Nephron (organoid): ENCODE results near the gene BHLHA9.
"Not testable (repeated sequence)": the region's sequence is repeated elsewhere in the genome, so short reads cannot be mapped to it uniquely, and the experiment has no call there.

ENCODE experiments used
- H3K27ac Mint-ChIP-seq, 3 experiments: 2 replicates each; pipeline ENCODE4 v1.8.0; 2020; ENCODE audit warnings: mixed read lengths in 3 of 3, mild to moderate bottlenecking in 2 of 3, moderate library complexity in 1 of 3
- H3K27me3 Mint-ChIP-seq: 2 replicates; pipeline ENCODE4 v1.8.0; 2021; ENCODE audit warnings: low read depth, mild to moderate bottlenecking, moderate library complexity, mixed read lengths
- H3K36me3 Mint-ChIP-seq: 2 replicates; pipeline ENCODE4 v1.8.0; 2020; ENCODE audit warnings: low read depth, mixed read lengths
- H3K4me1 Mint-ChIP-seq: 2 replicates; pipeline ENCODE4 v1.8.0; 2020; ENCODE audit warnings: mixed read lengths
- H3K4me3 Mint-ChIP-seq, 3 experiments: 2 replicates each; pipeline ENCODE4 v1.8.0; 2020; ENCODE audit warnings: mild to moderate bottlenecking in 3 of 3, mixed read lengths in 3 of 3, moderate library complexity in 2 of 3
- H3K9me3 Mint-ChIP-seq: 2 replicates; pipeline ENCODE4 v1.8.0; 2020; ENCODE audit warnings: mixed read lengths
- CTCF ChIP-seq, 3 experiments: fragments of 200-600 bp; sonication (generic); IDR thresholded peaks; one replicate each; pipeline ENCODE4 v1.5.0; 2021; ENCODE audit warnings: antibody characterized with exemption in 3 of 3; ENCODE audit not compliant: unreplicated experiment in 3 of 3

BHLHA9 gene

GRCh38 chr17:1231456-1231855, 38.8 kb upstream of the BHLHA9 start:
- no peak for TF ChIP-seq CTCF (IDR thresholded peaks at IDR 0.05; ENCODE audit: unreplicated experiment in 3 of 3)
- Mint-ChIP-seq H3K4me1 (peaks cover 25% of the 10 kb centered on the region), H3K36me3 (no peaks in the 10 kb centered on the region), H3K27ac (no peak overlapping the region), H3K27me3 (peaks cover 72% of the 10 kb centered on the region), H3K4me3 (peak overlapping the region; percentile 36 to 69 (median 56)), H3K9me3 (no peaks in the 10 kb centered on the region)

- peaks cover 20% of the 10 kb centered on the region for H3K4me1 Mint-ChIP-seq
- no peak overlapping the region for H3K27ac Mint-ChIP-seq
These were observed 37.9 kb upstream of the BHLHA9 start for GRCh38 chr17:1232331-1232730.

GRCh38 chr17:1232786-1233185, 37.5 kb upstream of the BHLHA9 start:
- Mint-ChIP-seq H3K4me3 (peak overlapping the region in 1 of 3 experiments; percentile 58), H3K9me3 (no peaks in the 10 kb centered on the region), H3K4me1 (peaks cover 16% of the 10 kb centered on the region), H3K27ac (no peak overlapping the region), H3K27me3 (peaks cover 58% of the 10 kb centered on the region), H3K36me3 (no peaks in the 10 kb centered on the region)
- no peak for TF ChIP-seq CTCF (IDR thresholded peaks at IDR 0.05; ENCODE audit: unreplicated experiment in 3 of 3)

More at GRCh38 chr17:1232331-1232730, 37.9 kb upstream of the BHLHA9 start:
- H3K27me3 Mint-ChIP-seq = peaks cover 63% of the 10 kb centered on the region
- TF ChIP-seq CTCF (IDR thresholded peaks at IDR 0.05; ENCODE audit: unreplicated experiment in 3 of 3) = no peak
- no peaks in the 10 kb centered on the region for H3K9me3 Mint-ChIP-seq
- H3K4me3 Mint-ChIP-seq = peak overlapping the region; percentile 38 to 45 (median 44)
- no peaks in the 10 kb centered on the region for H3K36me3 Mint-ChIP-seq

- no peak overlapping the region for H3K4me3 Mint-ChIP-seq
These were observed 35.8 kb upstream of the BHLHA9 start for GRCh38 chr17:1234455-1234854.

GRCh38 chr17:1237471-1237870, 32.8 kb upstream of the BHLHA9 start:
- Mint-ChIP-seq H3K36me3 (no peaks in the 10 kb centered on the region), H3K27me3 (peaks cover 48% of the 10 kb centered on the region), H3K4me3 (no peak overlapping the region), H3K9me3 (no peaks in the 10 kb centered on the region), H3K27ac (no peak overlapping the region), H3K4me1 (peaks cover 5% of the 10 kb centered on the region)
- TF ChIP-seq CTCF (IDR thresholded peaks at IDR 0.05; ENCODE audit: unreplicated experiment in 3 of 3) = no peak

More at GRCh38 chr17:1234455-1234854, 35.8 kb upstream of the BHLHA9 start:
- Mint-ChIP-seq H3K27me3 (peaks cover 61% of the 10 kb centered on the region), H3K27ac (no peak overlapping the region), H3K4me1 (peaks cover 9% of the 10 kb centered on the region), H3K9me3 (no peaks in the 10 kb centered on the region), H3K36me3 (no peaks in the 10 kb centered on the region)
- TF ChIP-seq CTCF (IDR thresholded peaks at IDR 0.05; ENCODE audit: unreplicated experiment in 3 of 3) = no peak

- peaks cover 39% of the 10 kb centered on the region for H3K27me3 Mint-ChIP-seq
- H3K4me1 Mint-ChIP-seq = peaks cover 5% of the 10 kb centered on the region
- H3K9me3 Mint-ChIP-seq = no peaks in the 10 kb centered on the region
- H3K4me3 Mint-ChIP-seq = no peak overlapping the region
- no peaks in the 10 kb centered on the region for H3K36me3 Mint-ChIP-seq
- H3K27ac Mint-ChIP-seq = no peak overlapping the region
- TF ChIP-seq CTCF (IDR thresholded peaks at IDR 0.05; ENCODE audit: unreplicated experiment in 3 of 3) = no peak
These were observed 31.0 kb upstream of the BHLHA9 start for GRCh38 chr17:1239210-1239609.

- H3K36me3 Mint-ChIP-seq, H3K27ac Mint-ChIP-seq, H3K9me3 Mint-ChIP-seq, H3K4me3 Mint-ChIP-seq, H3K4me1 Mint-ChIP-seq: not testable (repeated sequence)
- H3K27me3 Mint-ChIP-seq = peaks cover 37% of the 10 kb centered on the region
These were observed 29.8 kb upstream of the BHLHA9 start for GRCh38 chr17:1240426-1240825.
